Activated CD4-positive, alpha-beta T cell treated with anti-CD3 and anti-CD28 coated beads, Interleukin-2, amount 10 ng/mL, durations not matched to agents 7 days and 5 days (primary cell): ENCODE results near the gene IKZF1. TPM values are rescaled to one million over a fixed set of nuclear protein-coding genes. Genes with fewer than 3 reads are reported as not detected.
A peak's percentile ranks its signal among the peaks of the same experiment; 100 is the strongest.

Experiments
- CTCF ChIA-PET: fragments of 350-600 bp; sonication (Branson Sonifier 250); formaldehyde crosslinking; loops from one replicate; lab custom pipeline; 2021; ENCODE audit warnings: antibody characterized with exemption; lab: Charles Lee
- POLR2A ChIA-PET: fragments of 350-600 bp; sonication (Branson Sonifier 250); formaldehyde crosslinking; loops from one replicate; lab custom pipeline; 2021; ENCODE audit warnings: antibody characterized with exemption; lab: Charles Lee
- DNase-seq: peaks from one replicate; pipeline ENCODE4 v3.0.0-alpha.2; 2020
- H3K27ac Mint-ChIP-seq: one replicate; pipeline ENCODE4 v1.8.0; 2021; ENCODE audit warnings: mild to moderate bottlenecking, moderate library complexity, mixed read lengths
- H3K27me3 Mint-ChIP-seq: one replicate; pipeline ENCODE4 v1.8.0; 2021; ENCODE audit warnings: mixed read lengths
- H3K36me3 Mint-ChIP-seq: one replicate; pipeline ENCODE4 v1.8.0; 2021; ENCODE audit warnings: low read depth, mixed read lengths
- H3K4me1 Mint-ChIP-seq: one replicate; pipeline ENCODE4 v1.8.0; 2021; ENCODE audit warnings: mixed read lengths
- H3K4me3 Mint-ChIP-seq: one replicate; pipeline ENCODE4 v1.8.0; 2021; ENCODE audit warnings: mild to moderate bottlenecking, moderate library complexity, mixed read lengths
- H3K9me3 Mint-ChIP-seq: one replicate; pipeline ENCODE4 v1.8.0; 2021; ENCODE audit warnings: mixed read lengths
- total RNA-seq, 2 experiments: library from RNA; stranded (reverse); gene quantifications; one replicate each; pipeline ENCODE4 v1.2.3, GENCODE V29; 2021

Gene IKZF1
- 100 to 1,000 TPM; 379 to 406 TPM for total RNA-seq

DNA sequence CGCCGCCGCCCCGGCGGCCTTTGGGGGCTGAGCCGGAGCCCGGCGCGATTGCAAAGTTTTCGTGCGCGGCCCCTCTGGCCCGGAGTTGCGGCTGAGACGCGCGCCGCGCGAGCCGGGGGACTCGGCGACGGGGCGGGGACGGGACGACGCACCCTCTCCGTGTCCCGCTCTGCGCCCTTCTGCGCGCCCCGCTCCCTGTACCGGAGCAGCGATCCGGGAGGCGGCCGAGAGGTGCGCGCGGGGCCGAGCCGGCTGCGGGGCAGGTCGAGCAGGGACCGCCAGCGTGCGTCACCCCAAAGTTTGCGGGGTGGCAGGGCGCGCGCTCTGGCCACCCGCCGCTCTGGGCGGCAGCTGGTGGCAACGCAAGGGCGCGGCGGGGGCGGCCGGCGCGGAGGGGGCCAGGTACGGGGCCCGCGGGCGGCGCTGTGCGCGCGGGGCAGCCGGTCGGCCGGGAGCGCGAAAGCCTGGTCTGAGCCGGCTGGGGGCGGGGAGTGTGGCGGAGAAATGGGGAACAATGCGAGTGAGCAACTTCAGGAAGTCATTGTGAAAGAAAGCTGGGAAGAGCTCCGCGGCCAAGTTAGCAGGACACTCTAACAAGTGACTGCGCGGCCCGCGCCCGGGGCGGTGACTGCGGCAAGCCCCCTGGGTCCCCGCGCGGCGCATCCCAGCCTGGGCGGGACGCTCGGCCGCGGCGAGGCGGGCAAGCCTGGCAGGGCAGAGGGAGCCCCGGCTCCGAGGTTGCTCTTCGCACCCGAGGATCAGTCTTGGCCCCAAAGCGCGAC is at the start of gene IKZF1:
Gene IKZF1 (plus strand): TSS at position 588 of the 782 bp plus-strand sequence. CDS start 14,346 bp downstream, outside the sequence.
- H3K4me3 Mint-ChIP-seq, result peak within 1 kb of the TSS; percentile 97
- H3K27me3 Mint-ChIP-seq, result no peaks in the 10 kb centered on the region
- peaks cover 43% of the 10 kb centered on the region for H3K36me3 Mint-ChIP-seq
- ChIA-PET POLR2A (interaction anchor here (0.9 to 1.0 kb wide), 3 partner anchors 37 to 98 kb away, joined by 3 to 4 read pairs (median 3); no protein-coding TSS in a partner anchor), CTCF (interaction anchor here (1.0 to 19.7 kb wide), 8 partner anchors 12 to 104 kb away, joined by 3 to 200 read pairs (median 3); no protein-coding TSS in a partner anchor)
- no peaks in the 10 kb centered on the region for H3K9me3 Mint-ChIP-seq
- H3K4me1 Mint-ChIP-seq, result peaks cover 38% of the 10 kb centered on the region
- H3K27ac Mint-ChIP-seq, result peak within 1 kb of the TSS; percentile 100
- DNase-seq, result peak; percentile 57

DNA sequence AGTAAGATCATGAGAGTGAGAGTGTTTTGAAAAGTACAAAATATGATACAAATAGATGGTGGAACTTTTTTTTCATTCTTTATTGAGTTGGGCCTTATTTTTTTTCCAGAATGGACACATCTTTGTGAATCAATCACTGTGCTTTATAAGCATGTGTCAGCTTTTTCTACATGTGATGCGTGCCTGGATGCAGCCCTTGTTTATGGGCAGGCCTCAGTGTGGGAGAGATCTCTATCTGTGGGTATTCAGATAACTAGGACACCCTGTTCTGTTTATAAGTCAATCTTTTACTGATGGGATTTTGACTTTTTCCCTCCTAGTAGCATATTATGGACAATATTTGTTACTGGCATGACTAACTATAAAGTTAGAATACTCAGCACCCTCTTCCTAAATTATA is 42.9 kb upstream of the IKZF1 start:
- H3K36me3 Mint-ChIP-seq, result peaks cover 29% of the 10 kb centered on the region
- H3K4me1 Mint-ChIP-seq, result peaks cover 79% of the 10 kb centered on the region
- CTCF ChIA-PET, result interaction anchor here (0.5 to 1.6 kb wide), 4 partner anchors 10 to 98 kb away, joined by 3 to 4 read pairs (median 3); no protein-coding TSS in a partner anchor
- H3K27ac Mint-ChIP-seq, result peak overlapping the region; percentile 98
- peak overlapping the region; percentile 43 for H3K4me3 Mint-ChIP-seq
- POLR2A ChIA-PET, result no interaction called here
- peak; percentile 25 for DNase-seq
- H3K27me3 Mint-ChIP-seq, result no peaks in the 10 kb centered on the region
- H3K9me3 Mint-ChIP-seq, result peaks cover 9% of the 10 kb centered on the region

DNA sequence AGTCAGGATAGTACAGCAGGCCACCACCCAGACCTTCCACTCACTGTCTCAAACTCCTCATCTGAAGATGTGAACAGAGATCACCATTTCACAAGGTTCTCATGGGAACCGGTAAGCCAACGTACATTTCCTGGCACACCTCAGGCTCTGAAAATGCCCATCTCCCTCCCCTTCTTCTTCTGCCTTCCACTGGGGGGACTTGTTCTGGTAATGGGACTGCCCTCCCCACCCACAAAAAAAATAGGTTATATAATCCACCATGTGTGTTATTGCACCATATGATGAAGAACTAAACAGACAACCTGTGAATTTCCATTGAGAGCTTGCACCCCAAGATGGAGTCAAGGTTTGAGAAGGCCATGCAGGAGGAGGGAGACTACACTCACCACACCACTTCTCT is 42.1 kb upstream of the IKZF1 start:
- Mint-ChIP-seq H3K36me3 (peaks cover 29% of the 10 kb centered on the region), H3K4me1 (peaks cover 87% of the 10 kb centered on the region), H3K27me3 (no peaks in the 10 kb centered on the region), H3K27ac (peak overlapping the region; percentile 98), H3K9me3 (peaks cover 9% of the 10 kb centered on the region), H3K4me3 (peak overlapping the region; percentile 43)
- CTCF ChIA-PET, result interaction anchor here (1.1 to 1.6 kb wide), 3 partner anchors 11 to 36 kb away, joined by 3 read pairs; no protein-coding TSS in a partner anchor
- DNase-seq, result no peak
- POLR2A ChIA-PET, result no interaction called here

DNA sequence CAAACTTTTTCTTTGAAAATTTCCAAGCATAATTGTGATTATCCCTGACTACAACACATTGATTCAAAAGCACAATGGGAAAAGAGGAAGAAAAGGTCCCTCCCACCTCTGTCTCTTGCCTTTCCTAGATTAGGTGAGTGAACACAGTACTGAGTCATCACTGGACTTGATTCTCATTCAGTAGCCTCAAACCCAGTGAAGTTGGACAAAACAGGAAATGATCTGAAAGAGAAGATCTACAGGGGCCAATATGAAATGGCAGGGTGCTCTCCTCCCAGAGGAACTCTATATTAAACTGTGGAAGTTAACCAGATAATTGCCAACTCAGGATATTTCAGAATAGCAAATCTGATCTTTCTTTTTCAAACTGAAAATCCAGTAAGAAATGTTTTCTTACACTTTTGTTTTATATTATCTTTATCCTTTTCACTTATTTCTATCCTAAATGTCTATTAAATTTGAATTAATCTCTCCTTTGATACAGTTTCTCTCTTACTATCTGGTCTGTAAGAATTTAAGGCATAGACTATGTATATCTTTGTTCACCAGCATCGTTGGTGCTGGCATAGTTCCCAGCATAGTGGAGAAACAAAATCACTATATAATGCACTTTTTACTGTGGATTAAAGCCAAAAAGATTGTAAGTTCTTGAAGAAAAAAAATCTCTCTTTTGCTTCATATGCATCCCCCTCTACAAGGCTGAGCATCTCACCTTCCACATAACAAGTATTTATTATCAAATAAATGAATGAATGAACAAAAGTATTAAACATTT is 41.4 kb upstream of the IKZF1 start:
- CTCF ChIA-PET, result interaction anchor here (1.0 to 1.2 kb wide), 2 partner anchors 10 to 37 kb away, joined by 3 to 4 read pairs; no protein-coding TSS in a partner anchor
- H3K9me3 Mint-ChIP-seq, result peaks cover 6% of the 10 kb centered on the region
- POLR2A ChIA-PET, result no interaction called here
- peaks cover 91% of the 10 kb centered on the region for H3K4me1 Mint-ChIP-seq
- H3K27me3 Mint-ChIP-seq, result no peaks in the 10 kb centered on the region
- peaks cover 24% of the 10 kb centered on the region for H3K36me3 Mint-ChIP-seq
- DNase-seq, result peak; percentile 16
- peak overlapping the region; percentile 98 for H3K27ac Mint-ChIP-seq
- H3K4me3 Mint-ChIP-seq, result peak overlapping the region; percentile 43

DNA sequence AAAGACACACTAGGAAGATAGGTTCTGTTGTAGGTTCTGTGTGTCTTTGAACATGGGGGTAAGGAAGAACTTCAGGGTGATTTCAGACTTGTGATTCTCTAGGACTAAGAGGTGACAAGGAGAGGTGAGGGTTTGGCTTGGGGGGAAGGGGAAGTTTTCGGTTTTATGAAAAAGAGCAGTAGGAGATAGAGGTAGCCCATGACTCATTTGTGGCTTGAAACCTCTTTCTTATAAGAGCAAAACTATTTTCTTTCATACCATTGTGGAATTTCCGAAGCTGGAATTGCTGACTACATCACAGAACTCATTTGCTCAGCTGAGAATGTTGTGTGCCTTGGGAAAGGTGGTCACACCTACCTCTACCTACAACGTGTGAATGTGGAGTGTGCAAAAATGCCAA is 39.6 kb upstream of the IKZF1 start:
- Mint-ChIP-seq H3K9me3 (peaks cover 2% of the 10 kb centered on the region), H3K27ac (peak overlapping the region; percentile 98), H3K4me3 (peak overlapping the region; percentile 23), H3K4me1 (peaks cover 99% of the 10 kb centered on the region), H3K36me3 (peaks cover 22% of the 10 kb centered on the region), H3K27me3 (no peaks in the 10 kb centered on the region)
- ChIA-PET CTCF (interaction anchor here (1.3 to 2.4 kb wide), 5 partner anchors 10 to 245 kb away, joined by 3 to 13 read pairs (median 7); partner anchors contain the start of gene IKZF1), POLR2A (interaction anchor here (0.6 kb wide), 1 partner anchor 104 kb away, joined by 3 read pairs; no protein-coding TSS in a partner anchor)
- DNase-seq, result peak; percentile 52

DNA sequence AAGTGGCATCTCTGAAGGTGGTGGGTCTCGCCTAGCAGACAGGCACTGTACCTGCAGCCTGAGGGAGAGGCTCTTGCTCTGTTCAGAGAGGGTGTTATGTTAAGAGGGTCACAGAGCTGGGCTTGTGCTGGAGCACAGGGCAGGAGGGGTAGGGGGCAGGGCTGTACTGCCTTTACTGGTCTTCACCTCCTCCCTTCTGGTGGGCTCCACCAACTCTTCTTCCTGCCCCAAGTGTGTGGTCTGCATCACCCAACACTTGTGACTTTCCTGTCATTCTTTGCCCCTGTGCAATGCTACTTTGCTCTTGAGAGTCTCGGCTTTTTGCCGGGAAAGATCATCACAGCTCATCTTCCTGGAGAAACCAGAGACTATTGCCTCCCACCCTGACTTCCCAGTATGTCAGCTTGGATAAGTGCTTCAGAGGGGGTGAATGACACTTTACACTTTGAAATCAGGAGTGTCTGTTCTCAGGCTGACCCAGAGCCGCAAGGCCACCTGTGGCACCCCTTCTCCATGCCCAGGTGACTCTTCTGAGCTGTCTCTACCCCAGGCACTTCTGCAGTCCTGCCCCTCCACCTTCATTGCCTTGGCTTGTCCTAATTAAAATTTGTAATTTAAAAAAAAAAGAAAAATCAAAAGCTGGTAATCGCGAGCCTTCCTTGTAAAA is 38.4 kb upstream of the IKZF1 start:
- DNase-seq, result peak; percentile 28

DNA sequence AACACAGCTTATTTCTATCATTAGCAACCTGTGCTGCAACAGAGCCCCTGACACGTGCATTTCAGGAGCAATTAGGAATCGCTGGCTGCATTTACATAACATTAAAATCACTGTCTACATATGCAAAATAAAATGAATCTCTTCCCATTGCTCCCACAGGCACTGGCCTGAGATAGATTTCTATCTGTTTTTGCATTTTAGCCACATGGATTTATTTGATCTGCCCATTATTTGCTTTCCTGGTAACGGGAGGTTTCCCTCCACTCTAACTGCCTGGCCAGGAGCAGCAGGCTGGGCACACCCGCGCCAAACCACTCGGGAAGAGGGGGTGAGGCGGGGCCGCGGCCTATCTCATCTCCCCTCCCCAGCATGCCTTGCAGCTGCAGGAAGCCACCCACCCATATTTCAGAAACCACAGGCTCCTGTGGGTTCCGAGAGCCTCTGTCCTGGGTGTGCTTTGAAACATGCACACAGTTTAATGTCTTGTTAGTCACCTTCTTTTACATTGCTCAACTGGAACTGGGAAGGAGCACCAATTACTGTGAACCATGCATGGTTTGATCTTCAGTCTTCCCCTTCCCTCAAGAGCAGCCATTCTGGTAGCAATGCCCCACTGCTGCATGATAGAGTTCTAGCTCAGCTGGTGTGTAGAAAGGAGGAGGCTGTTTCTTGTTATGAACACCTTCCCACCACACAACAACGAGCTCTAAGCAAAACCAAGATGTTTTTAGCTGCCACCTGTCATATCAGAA is 37.7 kb upstream of the IKZF1 start:
- POLR2A ChIA-PET, result interaction anchor here (0.5 to 2.3 kb wide), 8 partner anchors 10 to 92 kb away, joined by 3 to 9 read pairs (median 4); partner anchors contain the start of gene IKZF1
- Mint-ChIP-seq H3K9me3 (peaks cover 6% of the 10 kb centered on the region), H3K27ac (peak overlapping the region; percentile 98), H3K4me3 (peak overlapping the region; percentile 52), H3K27me3 (no peaks in the 10 kb centered on the region), H3K36me3 (peaks cover 24% of the 10 kb centered on the region), H3K4me1 (peaks cover 93% of the 10 kb centered on the region)
- CTCF ChIA-PET, result interaction anchor here (0.8 to 5.2 kb wide), 17 partner anchors 8 to 96 kb away, joined by 3 to 26 read pairs (median 4); no protein-coding TSS in a partner anchor
- DNase-seq, result peak; percentile 88

More for the DNA sequence above, 38.4 kb upstream of the IKZF1 start:
- H3K27ac Mint-ChIP-seq, result peak overlapping the region; percentile 98
- H3K9me3 Mint-ChIP-seq, result peaks cover 6% of the 10 kb centered on the region
- CTCF ChIA-PET, result interaction anchor here (0.8 to 5.2 kb wide), 12 partner anchors 9 to 244 kb away, joined by 3 to 26 read pairs (median 4); partner anchors contain the start of gene IKZF1
- no peaks in the 10 kb centered on the region for H3K27me3 Mint-ChIP-seq
- peak overlapping the region; percentile 52 for H3K4me3 Mint-ChIP-seq
- POLR2A ChIA-PET, result interaction anchor here (2.3 kb wide), 1 partner anchor 60 kb away, joined by 9 read pairs; no protein-coding TSS in a partner anchor
- H3K36me3 Mint-ChIP-seq, result peaks cover 26% of the 10 kb centered on the region
- peaks cover 94% of the 10 kb centered on the region for H3K4me1 Mint-ChIP-seq

DNA sequence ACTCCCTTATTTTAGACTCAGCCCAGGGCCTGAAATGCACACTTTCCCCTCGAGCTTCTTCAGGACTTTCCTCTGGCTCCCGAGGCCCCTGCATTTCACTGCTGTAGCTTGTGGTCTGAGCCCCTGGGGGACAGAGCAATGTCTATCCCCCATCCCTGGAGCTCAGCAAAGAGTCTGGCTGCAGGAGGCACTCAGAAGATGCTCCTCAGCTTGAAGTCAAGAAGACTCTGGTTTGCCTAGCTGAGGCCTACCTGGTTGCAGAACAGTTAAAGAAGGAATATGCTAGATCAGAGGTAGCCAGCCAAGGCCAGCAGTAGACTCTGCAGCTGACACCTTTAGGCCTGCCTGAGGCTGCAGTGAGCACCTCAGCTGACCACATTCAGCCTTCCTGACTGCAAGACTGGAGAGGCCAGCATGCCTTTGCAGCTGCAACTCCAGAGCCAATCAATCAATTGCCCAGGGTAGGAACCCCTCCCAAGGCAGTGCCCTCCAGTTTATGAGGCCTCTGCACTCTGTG is 36.9 kb upstream of the IKZF1 start:
- Mint-ChIP-seq H3K9me3 (peaks cover 5% of the 10 kb centered on the region), H3K27me3 (no peaks in the 10 kb centered on the region), H3K36me3 (peaks cover 18% of the 10 kb centered on the region), H3K27ac (peak overlapping the region; percentile 98), H3K4me3 (peak overlapping the region; percentile 52), H3K4me1 (peaks cover 85% of the 10 kb centered on the region)
- CTCF ChIA-PET, result interaction anchor here (0.7 to 5.2 kb wide), 14 partner anchors 10 to 95 kb away, joined by 3 to 26 read pairs (median 4); no protein-coding TSS in a partner anchor
- POLR2A ChIA-PET, result interaction anchor here (0.5 to 2.3 kb wide), 7 partner anchors 9 to 75 kb away, joined by 3 to 9 read pairs (median 3); partner anchors contain the start of gene IKZF1
- DNase-seq, result peak; percentile 12

DNA sequence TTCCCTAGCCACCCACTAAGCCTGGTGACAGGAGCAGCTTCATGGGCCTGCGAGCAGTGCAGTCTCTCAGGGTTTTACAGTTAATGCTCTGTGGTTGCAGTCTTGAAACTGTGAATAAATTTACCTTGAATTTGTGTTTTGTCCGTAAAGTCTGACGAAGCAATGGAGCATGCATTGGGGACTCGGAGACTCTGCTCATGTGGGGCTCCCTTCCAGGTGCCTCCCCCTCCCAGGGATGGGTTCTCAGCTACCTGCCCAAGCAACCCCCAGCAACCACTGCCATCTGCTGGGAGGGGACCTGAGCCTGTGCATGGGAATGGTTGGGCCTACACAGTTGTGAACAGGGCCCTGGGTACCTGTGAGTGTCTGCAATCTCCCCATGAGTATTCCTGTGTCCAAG is 36.3 kb upstream of the IKZF1 start:
- H3K9me3 Mint-ChIP-seq, result peaks cover 9% of the 10 kb centered on the region
- no peaks in the 10 kb centered on the region for H3K27me3 Mint-ChIP-seq
- peak overlapping the region; percentile 98 for H3K27ac Mint-ChIP-seq
- peak; percentile 11 for DNase-seq
- ChIA-PET POLR2A (interaction anchor here (1.1 to 1.4 kb wide), 2 partner anchors 36 to 39 kb away, joined by 3 to 4 read pairs; partner anchors contain the start of gene IKZF1), CTCF (interaction anchor here (1.1 to 5.2 kb wide), 6 partner anchors 10 to 94 kb away, joined by 3 to 26 read pairs (median 8); no protein-coding TSS in a partner anchor)
- H3K4me3 Mint-ChIP-seq, result peak overlapping the region; percentile 52
- H3K4me1 Mint-ChIP-seq, result peaks cover 85% of the 10 kb centered on the region
- H3K36me3 Mint-ChIP-seq, result peaks cover 19% of the 10 kb centered on the region

DNA sequence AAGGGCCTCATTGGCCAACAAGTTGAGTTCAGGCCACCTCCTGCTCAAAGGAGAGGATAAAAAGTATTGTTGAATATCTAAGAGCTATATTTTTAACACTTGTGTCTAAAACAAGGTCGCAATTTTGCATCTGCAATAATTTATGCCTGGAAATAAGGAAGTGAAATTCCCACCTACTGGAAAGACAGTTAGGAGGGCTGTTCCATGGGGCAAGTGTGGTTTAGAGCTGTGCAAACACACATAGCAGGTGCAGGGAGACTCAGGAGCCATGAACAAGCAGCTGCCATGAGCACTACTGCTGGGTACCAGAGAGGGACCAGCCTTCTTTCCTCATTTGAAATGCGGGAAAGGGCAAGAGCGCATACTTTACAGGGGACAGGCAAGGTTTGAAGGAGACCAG is 35.5 kb upstream of the IKZF1 start:
- Mint-ChIP-seq H3K4me3 (no peak overlapping the region), H3K9me3 (peaks cover 9% of the 10 kb centered on the region)
- POLR2A ChIA-PET, result no interaction called here

More for the DNA sequence above, 35.5 kb upstream of the IKZF1 start:
- Mint-ChIP-seq H3K36me3 (peaks cover 19% of the 10 kb centered on the region), H3K27ac (peak overlapping the region; percentile 98), H3K27me3 (no peaks in the 10 kb centered on the region), H3K4me1 (peaks cover 85% of the 10 kb centered on the region)
- CTCF ChIA-PET, result interaction anchor here (1.3 to 5.2 kb wide), 3 partner anchors 9 to 63 kb away, joined by 3 to 26 read pairs (median 17); no protein-coding TSS in a partner anchor
- DNase-seq, result no peak
